Activated CD4-positive, alpha-beta T cell treated with anti-CD3 and anti-CD28 coated beads, Interleukin-2, amount 50 U/mL, for 1 hour (primary cell): ENCODE measurements around the gene HACD2.

Experiments
- DNase-seq: peaks from one replicate; pipeline ENCODE4 v3.0.0-alpha.2; 2020

The HACD2 gene

DNA sequence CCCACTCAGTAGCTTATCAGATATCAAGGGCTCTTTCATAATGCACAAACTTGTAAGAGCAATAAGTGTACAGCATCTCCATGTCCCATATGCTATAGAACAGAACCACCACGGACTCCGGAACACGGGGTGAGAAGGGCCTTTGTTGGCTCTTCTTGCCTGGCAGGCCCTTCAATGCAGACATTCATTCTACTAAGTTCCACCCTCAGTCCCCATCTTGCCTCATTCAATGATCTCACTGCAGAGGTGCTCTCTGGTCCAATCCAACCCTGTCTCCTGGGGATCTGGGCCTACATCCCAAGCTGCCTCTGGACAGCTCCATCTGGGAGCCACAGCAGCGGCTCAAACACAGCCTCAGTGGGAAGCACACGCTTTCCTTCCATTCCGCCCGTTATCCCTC lies 16.8 kb downstream of the HACD2 start:
- DNase-seq = no peak

DNA sequence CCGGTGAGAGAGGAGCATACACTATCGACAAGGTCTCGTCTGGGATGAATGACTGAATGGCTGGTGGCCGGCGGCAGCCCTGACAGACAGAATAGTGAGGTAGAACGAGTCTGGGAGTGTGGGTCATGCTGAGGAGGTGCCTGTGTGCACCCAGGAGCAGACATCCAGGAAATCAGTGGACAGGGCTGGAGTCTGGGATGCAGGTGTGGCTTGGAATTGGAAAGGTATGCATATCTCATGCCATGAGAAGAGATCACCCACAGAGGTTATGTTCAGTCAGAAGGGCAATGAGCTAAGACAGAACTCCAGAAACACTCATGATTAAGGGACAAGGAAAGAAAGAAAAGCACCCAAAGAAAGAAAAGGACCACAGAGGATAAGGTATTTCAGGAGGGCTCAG lies 20.8 kb downstream of the HACD2 start:
- DNase-seq = no peak

DNA sequence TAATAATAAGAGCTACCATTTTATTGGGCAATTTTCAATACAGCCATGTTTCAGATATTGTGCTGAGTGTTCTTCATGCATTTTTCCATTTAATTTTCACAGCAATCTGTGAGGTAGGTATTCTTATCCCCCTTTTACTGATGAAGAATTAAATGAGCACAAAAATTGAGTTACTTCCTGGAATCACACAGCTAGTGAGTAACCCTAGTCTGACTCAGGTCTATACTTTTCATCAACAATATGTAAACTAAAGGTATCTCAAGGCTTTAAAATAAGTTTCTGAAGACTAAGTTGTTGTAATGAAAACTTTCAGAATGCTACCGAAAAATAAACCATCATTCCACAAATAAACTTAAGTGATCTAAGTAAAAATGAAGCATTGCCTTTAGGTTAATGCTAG lies 22.3 kb downstream of the HACD2 start:
- no peak for DNase-seq

DNA sequence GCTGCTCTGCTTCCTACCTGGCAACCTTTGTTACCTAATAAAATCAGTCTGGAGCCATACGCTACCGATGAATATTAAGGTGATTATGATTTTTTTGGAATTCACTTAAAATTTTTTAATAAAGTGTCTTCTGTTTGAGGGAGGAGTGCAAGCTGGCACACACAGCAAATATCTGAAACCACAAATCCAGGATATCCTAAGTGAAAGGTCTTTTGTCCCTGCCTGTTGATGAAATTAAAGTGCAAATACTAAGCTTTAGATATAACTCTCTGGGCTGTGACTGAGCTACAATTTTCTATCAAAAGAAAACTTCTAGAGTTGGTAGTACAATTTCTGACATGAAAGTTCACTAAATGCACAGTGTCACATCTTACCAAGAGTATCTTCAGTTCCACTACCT lies 23.7 kb downstream of the HACD2 start:
- no peak for DNase-seq

DNA sequence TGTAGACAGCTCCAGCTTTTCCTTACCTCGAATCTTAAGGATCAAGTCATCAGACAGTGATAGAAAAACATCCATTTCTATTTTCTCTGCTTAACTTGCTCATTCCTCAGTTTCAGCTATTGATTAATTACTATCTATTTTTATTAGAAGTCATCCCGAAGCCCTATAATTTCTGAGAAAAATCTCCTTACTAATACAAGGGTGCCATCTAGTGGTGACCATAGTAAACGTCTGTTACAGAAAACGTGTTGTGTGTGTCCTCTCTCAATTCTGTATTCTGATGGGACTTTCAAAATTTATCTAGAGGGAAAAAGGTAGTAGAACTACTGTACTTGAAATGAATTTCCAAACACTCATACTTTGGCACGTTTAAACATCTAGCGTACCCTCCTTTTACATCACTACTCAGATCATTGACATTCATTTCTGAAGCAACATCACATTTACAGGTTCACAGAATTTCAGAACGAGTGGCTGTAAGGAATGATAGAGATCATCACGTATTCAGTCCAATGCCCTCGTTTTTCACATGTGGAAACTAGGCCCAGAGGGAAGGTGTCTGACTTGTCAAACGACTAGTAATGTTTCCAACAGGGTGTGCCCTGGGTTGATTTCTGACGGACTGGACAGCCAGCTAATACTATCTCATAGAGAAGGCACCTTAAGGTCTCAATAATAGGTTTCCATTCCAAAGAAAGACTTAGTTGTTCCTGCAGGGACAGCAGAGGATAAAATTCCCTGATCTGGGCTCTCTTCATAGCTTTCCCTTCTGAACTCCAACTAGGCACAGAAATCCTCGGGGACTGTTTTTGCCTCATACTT lies 25.6 kb downstream of the HACD2 start:
- no peak for DNase-seq

DNA sequence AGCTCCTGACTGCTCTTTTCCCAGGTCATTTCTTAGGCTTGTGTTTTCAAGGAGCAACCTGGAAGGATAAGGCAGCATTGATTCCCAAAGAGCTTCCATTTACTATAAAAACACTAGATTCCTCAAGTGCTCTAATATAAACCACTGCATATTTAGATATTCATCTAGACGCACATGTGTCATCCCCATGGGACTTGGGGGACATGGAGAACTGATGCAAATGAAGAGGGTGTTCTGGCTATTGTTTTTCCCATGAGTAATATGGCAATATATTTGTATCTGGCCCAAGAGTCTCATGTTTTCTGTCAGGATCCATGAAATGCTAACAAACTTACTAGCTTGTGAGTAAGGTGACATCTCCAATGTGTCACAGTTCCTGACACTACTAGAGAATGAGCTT lies 31.3 kb downstream of the HACD2 start:
- no peak for DNase-seq

DNA sequence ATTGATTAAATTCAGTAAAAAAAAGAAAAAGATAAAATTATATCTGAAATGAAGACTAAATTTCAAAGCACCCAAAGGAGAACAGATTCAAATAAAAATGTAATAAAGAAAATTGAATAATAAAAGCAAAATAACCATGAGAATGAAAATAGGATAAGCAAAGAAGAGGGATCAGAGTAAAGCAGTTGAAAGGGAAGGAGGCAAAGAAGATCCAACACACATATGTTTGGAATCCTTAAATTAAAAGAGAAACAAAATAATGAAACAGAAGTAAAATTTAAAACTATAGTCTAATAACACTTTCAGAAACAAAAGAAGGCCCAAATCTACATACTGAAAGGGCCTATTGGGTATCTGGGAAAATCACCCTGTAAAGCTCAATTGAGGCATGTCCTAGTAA lies 32.1 kb downstream of the HACD2 start:
- no peak for DNase-seq

DNA sequence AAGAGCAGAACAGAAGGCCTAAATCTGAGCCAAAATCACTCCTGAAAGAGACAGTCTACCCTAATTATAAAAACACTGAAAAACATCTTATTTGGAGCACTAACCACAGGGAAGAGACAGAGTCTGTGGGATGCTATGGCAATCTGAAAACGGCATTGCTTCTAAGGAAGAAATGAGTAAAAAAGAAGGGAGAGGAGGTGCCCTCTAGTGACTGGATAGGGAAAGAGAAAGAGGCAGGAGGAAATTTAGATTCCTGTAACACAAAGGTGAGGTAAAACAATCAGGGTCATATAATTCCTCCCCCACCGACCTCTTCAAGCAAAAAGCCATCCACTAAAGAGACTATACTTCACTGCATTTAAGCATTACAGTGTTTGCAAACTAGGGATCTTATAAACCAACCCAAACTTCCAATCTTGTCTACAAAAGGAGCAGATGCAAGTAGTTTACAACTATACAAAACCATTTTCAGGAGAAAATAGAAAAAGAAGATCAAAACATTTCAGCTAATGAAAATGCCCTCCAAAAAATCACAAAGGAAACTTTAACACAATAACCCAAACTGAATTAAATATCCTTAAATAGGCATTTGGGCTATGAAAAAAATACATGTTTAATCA lies 32.6 kb downstream of the HACD2 start:
- DNase-seq = no peak

DNA sequence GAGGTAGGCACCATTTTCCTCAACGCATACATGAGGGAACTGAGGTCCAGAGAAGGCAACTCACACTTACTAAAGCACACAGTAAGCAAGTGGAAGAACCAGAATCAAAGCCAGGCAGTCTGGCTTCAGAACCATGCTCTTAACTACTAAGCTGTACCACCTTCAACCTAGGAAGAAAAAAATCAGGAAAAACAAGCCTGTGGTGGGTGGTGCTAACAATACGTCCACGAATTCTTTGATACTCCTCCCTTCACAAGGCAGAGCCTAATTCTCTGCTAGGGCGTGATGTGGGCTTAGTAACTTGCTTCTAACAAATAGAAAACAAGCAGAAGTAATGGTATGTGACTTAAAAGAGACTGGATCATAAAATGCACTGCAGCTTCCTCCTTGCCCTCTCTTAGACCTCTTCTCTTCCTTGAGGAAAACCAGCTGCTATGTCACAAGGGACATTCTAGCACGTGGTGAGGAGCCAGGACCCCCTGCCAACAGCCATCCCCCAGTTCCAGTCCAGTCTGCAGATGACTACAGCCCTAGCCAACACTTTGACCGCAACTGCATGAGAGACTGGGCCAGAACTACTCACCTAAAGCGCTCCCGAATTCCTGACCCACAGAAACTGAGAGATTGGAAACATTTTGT lies 36.9 kb downstream of the HACD2 start:
- no peak for DNase-seq

DNA sequence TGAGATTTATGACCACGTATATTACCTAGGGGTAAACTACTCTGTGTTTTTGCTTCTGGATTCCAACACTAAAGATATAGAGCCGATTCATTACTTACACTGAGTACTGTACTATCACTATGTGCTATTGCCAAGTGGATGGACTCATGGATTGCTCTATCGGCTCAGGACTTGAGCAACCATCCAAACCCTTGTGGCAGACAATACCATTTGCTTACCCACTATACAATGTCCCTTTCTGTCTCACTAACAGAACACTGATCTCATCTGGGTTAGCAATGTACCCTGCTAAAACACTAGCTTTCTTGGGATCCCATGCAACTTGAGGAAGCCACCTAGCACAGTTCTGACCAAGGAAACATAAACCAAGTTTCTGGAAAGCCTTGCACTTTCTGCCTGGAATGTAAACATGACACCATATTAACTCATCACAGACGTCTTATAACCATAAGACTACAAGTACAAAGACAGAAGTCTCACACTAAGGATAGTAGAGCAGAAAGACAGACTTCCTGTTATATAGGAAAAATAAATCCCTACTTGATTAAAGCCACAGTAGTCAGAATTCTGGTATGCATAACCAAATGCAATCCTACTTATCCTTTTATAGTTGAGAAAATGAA lies 38.6 kb downstream of the HACD2 start:
- no peak for DNase-seq

DNA sequence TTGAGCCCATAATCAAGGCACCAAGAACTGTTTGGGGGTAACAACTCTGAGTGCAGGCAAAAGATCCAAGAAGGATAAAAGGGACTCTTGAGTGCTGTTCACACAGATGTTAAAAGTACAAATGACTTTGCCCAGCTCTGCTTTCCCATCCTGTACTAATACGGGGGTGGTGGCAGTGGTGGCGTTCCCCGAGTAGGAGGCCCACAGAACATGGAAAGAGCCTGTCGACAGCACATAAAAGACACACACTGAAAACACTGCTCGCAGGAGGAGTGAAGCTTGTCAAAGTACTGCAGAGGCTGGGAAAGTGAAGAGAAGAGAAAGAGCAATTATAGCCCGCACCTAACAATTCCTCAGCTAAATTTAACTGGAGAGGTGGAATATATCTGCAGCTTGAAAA lies 40.9 kb downstream of the HACD2 start:
- DNase-seq = no peak

DNA sequence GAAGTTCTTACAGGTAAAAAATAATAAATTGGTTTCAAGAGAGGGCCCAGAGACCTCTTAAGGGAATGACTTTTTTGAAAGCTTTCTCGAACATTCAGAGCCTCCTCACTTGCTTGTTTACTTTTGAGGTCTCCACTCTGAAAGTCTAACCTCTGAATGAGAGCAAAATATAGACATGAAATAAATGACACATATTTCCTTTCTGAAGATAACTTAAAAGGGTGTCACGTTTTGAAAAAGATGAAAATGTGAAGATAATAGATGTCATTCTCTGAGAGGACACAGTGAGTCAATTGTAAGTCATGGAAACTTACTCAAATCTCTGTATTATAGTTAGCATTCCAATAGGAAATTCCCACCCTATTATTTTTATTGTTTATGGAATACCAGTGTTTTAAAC lies 44.6 kb downstream of the HACD2 start:
- no peak for DNase-seq

DNA sequence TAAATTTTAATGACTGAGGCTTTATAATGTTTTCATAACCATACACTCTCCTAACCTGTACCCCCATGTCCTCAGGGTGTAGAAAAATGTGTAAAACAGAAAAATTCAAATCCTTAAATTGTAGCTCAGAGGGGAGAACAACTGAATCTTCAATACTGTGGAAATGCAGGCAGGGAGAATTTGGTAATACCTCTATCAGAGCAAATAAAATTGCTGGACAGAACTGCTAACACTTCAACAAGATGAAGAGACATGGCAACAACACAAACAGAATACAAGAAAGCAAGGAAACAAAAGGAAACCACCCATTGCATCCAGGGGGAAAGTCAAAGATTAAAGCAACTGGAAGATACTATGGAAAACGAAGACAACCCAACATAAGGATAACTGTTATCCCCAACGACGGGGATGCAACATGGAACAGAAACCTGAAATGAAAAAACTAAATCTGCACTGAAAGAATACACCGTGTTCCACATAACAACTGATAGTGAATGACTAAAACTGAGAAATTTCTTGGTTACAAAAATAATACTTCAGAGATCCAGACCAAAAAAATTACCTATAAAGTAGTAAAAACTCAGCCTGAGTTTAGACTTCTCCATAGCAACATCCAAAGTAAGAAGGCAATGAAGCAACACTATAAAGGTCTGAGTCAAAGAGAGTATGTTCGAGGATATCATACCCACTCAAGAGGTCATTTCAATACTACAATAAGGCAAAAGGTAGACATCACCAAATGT lies 48.5 kb downstream of the HACD2 start:
- DNase-seq = no peak

DNA sequence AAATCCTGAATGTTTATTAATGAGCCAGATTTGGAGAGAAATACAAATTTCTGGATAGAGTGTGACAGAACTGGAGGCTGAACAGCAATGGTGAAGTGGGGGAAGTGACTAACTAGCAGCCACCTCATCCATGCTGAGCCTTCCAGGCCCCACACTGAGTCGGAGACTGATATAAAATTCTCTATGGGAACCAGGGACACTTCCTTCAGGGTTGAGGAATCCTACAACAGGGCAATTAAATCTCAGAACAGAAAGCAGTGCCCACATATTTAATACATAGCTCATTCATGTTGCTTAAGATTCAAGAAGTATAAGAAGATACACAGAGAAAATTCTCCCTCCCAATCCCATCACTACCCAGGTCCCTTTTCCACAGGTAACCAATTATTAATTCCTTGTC lies 49.3 kb downstream of the HACD2 start:
- DNase-seq = no peak

DNA sequence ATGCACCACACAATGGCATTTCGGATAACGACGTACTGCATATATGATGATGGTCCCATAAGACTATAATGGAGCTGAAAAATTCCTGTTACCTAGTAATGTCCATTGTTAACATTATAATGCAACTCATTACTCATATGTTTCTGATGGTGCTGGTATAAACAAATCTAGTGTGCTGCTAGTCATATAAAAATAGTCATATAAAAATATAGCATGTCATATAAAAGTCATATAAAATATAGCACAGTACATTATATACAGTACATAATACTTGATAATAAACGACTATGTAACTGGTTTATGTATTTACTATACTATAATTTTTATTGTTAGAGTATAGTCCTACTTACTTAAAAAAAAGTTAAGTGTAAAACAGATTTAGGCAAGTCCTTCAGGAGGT lies 50.6 kb downstream of the HACD2 start:
- no peak for DNase-seq

DNA sequence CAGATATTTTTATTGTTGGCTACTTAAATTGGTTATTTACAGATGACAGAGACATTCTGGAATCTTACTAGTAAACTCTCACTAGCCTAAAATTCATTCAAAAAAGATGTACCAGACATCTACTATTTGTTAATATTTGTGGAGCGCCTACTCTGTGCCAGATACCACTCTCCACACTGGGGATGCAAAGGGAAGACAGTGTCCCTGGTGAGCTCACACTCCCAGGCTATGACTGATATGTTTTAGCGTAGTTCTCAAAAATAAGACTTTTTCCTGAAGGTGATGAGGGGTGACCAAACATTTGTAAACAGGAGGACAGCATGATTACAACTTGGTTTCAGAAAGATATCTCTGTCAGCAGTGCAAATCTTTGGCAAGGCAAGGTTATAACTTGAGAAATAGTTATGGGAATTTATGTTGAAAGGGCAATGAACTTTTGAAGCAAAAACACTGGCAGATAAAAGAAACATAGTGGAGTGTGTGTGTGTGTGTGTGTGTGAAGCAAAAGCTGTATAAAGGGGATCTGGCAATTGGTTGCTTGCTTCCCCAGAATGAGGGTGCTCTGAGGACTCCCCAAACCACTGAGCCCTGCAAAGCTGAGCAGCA lies 51.2 kb downstream of the HACD2 start:
- DNase-seq = no peak

DNA sequence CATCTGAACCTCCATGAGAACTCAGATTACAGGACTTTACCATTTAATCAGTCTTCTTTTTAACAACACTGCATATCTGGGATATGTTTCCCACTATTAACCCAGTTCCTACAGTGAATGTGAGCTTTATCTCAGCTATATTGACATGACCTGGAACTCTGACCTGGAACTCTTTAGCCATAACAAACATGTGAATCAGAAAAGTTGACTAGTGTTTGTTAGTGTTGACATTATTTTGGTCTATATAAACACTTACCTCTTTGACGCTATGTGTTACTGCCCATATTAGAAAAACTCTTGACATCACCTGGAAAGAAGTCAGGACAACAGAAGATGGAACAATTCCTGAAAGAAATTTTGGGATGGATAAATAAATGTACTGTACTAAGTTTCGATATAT lies 56.7 kb downstream of the HACD2 start:
- DNase-seq = no peak

DNA sequence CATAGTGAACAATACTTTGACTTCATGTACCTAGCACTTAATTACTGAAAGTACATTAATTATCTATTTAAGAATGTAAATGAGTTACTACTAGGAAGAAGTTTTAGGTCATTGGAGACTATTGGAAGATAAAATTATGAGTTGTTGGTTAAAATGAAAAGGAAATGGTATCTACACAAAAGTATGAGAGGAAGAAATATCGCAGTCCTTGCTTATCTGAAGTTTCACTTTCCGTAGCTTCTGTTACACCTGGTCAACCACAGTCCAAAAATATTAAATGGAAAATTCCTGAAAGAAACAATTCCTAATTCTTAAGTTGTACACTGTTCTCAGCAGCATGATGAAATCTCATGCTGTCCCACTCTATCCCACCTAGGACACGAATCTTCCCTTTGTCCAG lies 57.8 kb downstream of the HACD2 start:
- no peak for DNase-seq

DNA sequence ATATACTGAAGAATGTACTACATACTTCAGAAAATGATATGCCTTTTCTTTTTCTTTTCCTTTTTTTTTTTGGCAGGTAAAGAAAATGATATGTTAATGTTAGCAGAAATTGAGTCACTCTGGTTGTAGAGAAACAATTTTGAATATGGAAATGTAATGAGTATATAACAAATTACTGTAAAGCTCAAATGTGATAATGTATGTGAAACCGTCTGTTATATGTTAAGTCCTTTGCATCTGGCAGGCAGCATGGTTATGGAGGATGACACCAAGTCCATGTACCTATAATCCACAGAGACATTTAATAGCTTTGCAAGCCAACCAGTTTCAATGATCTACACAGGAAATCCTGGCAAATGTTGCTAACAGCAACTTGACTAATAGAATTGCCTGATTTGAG lies 58.4 kb downstream of the HACD2 start:
- no peak for DNase-seq

DNA sequence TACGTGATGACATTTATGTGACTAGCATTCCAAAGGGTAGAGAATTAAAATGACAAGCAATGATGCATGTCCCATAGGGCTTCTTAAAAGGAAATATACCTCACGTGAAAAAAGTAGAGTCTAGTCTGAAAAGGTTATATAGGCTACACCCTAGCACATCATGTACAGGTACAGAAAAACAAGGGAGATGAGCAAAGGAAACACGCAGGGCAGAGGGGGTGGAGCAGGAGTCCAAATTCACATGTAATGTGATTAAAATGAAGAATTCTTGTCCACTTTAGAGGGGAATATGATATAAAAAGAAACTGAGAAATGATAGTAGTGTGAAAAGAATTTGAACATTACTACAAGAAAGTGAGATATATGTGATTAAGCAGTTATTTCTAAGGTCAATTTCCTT lies 59.4 kb downstream of the HACD2 start:
- no peak for DNase-seq

DNA sequence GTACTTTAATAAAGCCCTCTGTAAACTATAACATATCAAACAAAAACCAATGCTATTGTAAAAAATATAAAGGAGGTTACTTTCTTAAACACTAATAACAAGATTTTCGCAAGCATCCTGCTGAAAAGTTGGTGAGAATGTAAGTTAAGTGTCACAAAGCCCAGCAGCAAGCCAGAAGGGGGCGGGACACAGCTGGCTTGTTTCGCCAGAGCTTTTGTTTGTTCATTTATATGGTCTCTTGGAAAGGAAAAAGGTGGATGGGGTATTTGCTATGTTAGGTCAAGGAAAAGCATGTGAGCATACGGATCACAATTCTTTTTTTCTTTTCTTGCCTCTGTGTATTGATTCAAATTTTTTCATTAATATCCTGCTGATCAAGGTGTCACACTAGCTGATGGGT lies 59.9 kb downstream of the HACD2 start:
- no peak for DNase-seq

DNA sequence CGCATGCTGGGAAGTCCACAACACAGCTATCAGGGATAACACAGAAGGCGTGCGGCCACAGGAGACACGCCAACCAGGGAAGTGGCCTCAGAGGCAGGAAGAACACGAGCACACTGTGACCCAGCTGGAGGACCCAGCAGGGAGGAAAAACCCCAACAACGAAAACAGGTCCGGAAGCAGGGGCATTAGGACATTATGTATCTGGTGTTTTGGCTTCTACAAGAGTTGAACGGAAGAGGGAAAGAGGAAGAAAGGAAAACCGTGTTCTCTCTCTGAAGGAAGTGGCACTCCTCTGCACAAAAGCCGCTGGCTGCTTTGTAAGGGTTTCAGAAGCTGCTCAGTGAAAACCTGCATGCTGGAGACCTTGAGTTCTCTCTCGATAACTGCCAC lies 61.8 kb downstream of the HACD2 start:
- no peak for DNase-seq
